Jurkat, Clone E6-1 (cell line): ENCODE measurements around the gene AKAP6.
A peak's percentile ranks its signal among the peaks of the same experiment; 100 is the strongest.

Experiments used
- DNase-seq: peaks from one replicate; pipeline ENCODE4 v3.0.0-alpha.2; 2011; ENCODE audit warnings: low read depth, low spot score
- H3K4me3 ChIP-seq: 2 replicates; pipeline ENCODE4 v1.5.1; 2011; ENCODE audit warnings: mild to moderate bottlenecking, low read length, control low read depth, moderate library complexity

Gene AKAP6

DNA sequence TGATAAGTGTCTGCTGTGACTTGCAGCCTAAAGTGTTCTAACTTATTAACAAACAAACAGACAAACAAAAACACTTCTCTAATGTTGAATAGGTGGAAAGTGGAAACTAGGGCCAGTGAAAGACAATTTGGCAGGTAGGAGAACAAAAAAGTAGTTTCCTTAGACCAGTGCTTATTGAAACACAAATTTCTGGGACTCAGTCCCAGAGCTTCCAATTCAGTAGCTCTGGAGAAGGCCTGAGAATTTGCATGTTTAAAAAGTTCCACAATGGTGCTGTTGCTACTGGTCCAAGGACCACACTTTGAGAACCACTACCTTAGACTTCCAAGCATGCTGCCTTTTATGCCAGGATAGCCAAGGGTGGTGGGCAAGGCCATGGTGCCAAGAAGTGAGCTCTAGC, 67.8 kb downstream of the AKAP6 start:
- no peak for DNase-seq
- no peak overlapping the region for H3K4me3 ChIP-seq

- no peak for DNase-seq
- no peak overlapping the region for H3K4me3 ChIP-seq
Measured at GRCh38 chr14:32397861-32398640, 69.0 kb downstream of the AKAP6 start.

DNA sequence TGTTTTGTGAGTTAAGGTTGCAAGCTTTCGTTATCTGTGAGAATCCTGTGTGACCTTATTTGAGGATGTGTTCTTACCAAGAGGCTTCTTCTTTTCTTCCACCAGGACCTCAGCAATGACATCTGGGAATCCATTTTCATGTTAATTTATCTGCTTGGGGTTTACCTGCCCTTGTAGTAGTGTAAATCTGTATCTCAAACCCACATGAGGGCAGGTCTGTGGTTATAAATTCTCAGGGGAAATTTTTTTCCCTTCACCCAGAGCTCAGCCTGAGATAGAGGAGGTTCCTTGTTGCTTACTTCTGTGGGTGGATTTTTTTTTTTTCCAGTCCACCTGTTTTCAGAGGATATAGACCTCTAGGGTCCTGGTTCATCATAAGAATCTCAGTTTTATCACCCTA, 70.8 kb downstream of the AKAP6 start:
- no peak overlapping the region for H3K4me3 ChIP-seq
- peak; percentile 53 for DNase-seq

GRCh38 chr14:32400480-32400879, 71.4 kb downstream of the AKAP6 start:
- no peak for DNase-seq

GRCh38 chr14:32403021-32403420, 73.9 kb downstream of the AKAP6 start:
- no peak for DNase-seq

More at GRCh38 chr14:32400480-32400879, 71.4 kb downstream of the AKAP6 start:
- H3K4me3 ChIP-seq = no peak overlapping the region

GRCh38 chr14:32403688-32404087, 74.6 kb downstream of the AKAP6 start:
- no peak overlapping the region for H3K4me3 ChIP-seq
- no peak for DNase-seq

More at GRCh38 chr14:32403021-32403420, 73.9 kb downstream of the AKAP6 start:
- H3K4me3 ChIP-seq = no peak overlapping the region

GRCh38 chr14:32404784-32405573, 75.9 kb downstream of the AKAP6 start:
- DNase-seq = no peak
- H3K4me3 ChIP-seq = no peak overlapping the region

- H3K4me3 ChIP-seq = no peak overlapping the region
- DNase-seq = no peak
Measured at GRCh38 chr14:32405856-32406255, 76.8 kb downstream of the AKAP6 start.

DNA sequence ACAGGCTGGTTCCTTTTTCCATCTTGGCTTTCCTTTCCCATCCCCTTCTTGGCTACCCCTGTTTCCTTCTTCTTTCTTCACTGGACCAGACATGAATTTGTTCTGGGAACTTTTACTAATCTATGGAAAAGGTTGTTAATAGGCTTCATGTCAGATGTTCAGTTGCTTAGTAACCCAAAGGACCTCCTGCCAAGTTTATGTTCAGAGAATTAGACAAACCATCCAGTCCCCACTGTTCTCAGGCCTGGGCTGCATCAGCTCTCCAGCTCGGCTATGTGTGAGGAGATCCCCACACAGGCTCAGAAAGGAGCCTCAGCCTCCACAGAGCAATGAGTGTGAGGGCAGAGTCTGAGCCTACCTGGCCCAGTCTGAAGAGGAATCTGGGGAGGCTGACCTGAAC, 78.0 kb downstream of the AKAP6 start:
- H3K4me3 ChIP-seq = no peak overlapping the region
- DNase-seq = no peak

GRCh38 chr14:32408018-32408417, 78.9 kb downstream of the AKAP6 start:
- DNase-seq = no peak
- no peak overlapping the region for H3K4me3 ChIP-seq

- H3K4me3 ChIP-seq = no peak overlapping the region
- DNase-seq = no peak
Measured at GRCh38 chr14:32412103-32412502, 83.0 kb downstream of the AKAP6 start.

- H3K4me3 ChIP-seq = no peak overlapping the region
- no peak for DNase-seq
Measured at GRCh38 chr14:32412532-32412931, 83.4 kb downstream of the AKAP6 start.

GRCh38 chr14:32413967-32414640, 85.0 kb downstream of the AKAP6 start:
- no peak overlapping the region for H3K4me3 ChIP-seq
- no peak for DNase-seq

DNA sequence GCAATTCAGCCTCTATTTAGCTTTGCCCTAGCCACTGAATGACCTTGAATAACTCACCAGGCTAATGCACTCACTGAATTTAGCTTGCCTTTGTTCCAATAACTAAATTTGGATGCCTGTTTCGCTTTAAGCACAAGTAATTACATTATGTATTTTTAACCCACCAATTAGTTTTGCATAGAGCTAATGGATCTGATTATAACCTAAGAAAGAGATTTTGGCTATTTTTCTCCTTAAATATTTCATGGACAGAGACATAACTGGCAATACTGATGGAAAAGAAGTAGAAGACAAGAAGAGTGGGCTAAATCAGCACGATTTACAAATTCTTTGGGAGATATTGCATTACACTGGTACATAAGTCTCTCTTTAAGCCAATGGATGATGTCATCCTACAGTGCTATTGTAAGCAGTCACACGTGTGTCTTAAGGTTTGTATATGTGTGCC, 85.7 kb downstream of the AKAP6 start:
- no peak for DNase-seq
- no peak overlapping the region for H3K4me3 ChIP-seq

GRCh38 chr14:32417956-32418552, 89.0 kb downstream of the AKAP6 start:
- no peak overlapping the region for H3K4me3 ChIP-seq
- no peak for DNase-seq

DNA sequence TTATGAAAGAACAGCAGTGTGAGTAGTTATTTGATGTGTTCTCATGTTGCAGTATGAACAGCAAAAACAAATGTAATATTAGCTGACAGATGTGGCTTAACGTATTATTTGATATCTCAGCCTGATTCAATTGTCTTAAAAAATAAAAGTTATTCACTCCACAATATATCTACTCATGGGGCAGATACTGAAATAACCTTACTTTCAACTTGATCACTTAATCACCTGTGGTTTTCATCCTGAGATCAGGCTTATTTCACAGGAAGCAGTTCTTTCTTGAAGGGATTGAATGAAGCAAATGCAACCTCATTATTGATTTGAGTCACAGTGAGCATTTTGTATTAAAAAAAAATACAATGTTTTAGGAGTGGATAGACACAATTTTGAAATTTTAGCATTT, 90.3 kb downstream of the AKAP6 start:
- DNase-seq = no peak
- no peak overlapping the region for H3K4me3 ChIP-seq

DNA sequence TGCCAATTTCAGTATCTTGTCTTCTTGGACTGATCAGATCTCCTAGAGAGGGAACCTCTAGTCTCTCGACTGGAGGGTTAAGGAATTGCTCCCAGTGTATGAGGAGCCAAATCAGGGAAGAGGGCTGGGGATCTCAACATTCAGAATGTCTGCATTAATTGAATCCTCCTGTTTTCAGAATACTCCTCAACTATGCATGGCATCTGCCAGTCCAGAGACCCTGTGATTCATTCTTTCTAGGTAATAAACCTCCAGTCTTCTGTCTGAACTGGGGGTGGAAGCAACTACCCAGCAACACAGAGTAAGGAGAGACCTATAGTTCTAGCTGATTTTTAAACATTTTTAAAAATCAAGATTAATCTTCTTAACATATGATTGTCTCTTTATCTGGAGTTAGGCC, 92.7 kb downstream of the AKAP6 start:
- H3K4me3 ChIP-seq = no peak overlapping the region
- DNase-seq = no peak

DNA sequence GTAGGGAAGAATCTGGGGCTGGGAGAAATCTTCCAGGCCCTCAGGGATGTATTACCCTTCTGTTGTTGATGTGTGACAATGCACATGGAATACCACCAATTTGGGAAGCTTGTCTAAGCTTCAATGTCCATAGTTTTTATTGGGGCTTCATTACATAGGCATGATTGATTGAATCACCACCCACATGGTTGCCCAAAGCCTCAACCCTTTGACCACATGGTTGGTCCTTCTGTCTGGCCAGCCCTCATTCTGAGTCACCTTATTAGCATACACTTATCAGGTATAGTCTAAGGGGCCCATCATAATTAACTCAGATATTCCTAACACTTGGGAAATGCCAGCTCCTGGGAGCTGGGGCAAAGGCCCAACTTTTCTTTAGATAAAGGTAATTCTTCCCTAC, 93.3 kb downstream of the AKAP6 start:
- no peak overlapping the region for H3K4me3 ChIP-seq
- DNase-seq = no peak

- no peak for DNase-seq
- no peak overlapping the region for H3K4me3 ChIP-seq
Measured at GRCh38 chr14:32426028-32426427, 96.9 kb downstream of the AKAP6 start.
